A673 (cell line): ENCODE measurements around the gene POLA2. TPM values are rescaled to one million over a fixed set of nuclear protein-coding genes. Genes with fewer than 3 reads are reported as not detected.

ENCODE experiments used
- BruUV-seq: library from RNA; stranded (reverse); fragments of 400-500 nt; replicated peaks from 2 replicates; lab custom pipeline; 2021; lab: Mats Ljungman, UMichigan
- CTCF ChIA-PET: fragments of 300-600 bp; sonication (Branson Sonifier 250); formaldehyde crosslinking; loops from one replicate; lab custom pipeline; 2022; ENCODE audit warnings: antibody characterized with exemption; lab: Charles Lee
- POLR2A ChIA-PET: fragments of 300-600 bp; sonication (Branson Sonifier 250); formaldehyde crosslinking; loops from one replicate; lab custom pipeline; 2022; ENCODE audit warnings: antibody characterized with exemption; ENCODE audit not compliant: low non-redundant PET; lab: Charles Lee
- DNase-seq: peaks from one replicate; pipeline ENCODE4 v3.0.0-alpha.2; 2015; ENCODE audit warnings: low spot score
- H3K27ac ChIP-seq: fragments of 200-600 bp; sonication (generic); 2 replicates; pipeline ENCODE4 v1.5.1; 2016; ENCODE audit warnings: mixed run types, low read depth, mild to moderate bottlenecking, mixed read lengths, antibody characterized with exemption, low read length; ENCODE audit not compliant: poor library complexity, severe bottlenecking
- H3K27me3 ChIP-seq: fragments of 200-600 bp; sonication (generic); replicated peaks from 2 replicates; pipeline ENCODE4 v1.6.1; 2017; ENCODE audit warnings: mixed run types, low read depth, mild to moderate bottlenecking, mixed read lengths, antibody characterized with exemption, low read length; ENCODE audit not compliant: insufficient read depth, poor library complexity
- H3K36me3 ChIP-seq: fragments of 200-600 bp; sonication (generic); 2 replicates; pipeline ENCODE4 v1.6.1; 2016; ENCODE audit warnings: mixed run types, mild to moderate bottlenecking, mixed read lengths, antibody characterized with exemption, low read length; ENCODE audit not compliant: insufficient read depth, poor library complexity, severe bottlenecking
- H3K4me1 ChIP-seq: fragments of 200-600 bp; sonication (generic); 2 replicates; pipeline ENCODE4 v1.6.1; 2017; ENCODE audit warnings: mixed run types, mild to moderate bottlenecking, mixed read lengths, antibody characterized with exemption, low read length; ENCODE audit not compliant: insufficient read depth, poor library complexity, severe bottlenecking
- H3K4me3 ChIP-seq: fragments of 200-600 bp; sonication (generic); 2 replicates; pipeline ENCODE4 v1.5.1; 2016; ENCODE audit warnings: low read depth, mixed run types, mild to moderate bottlenecking, mixed read lengths, low read length; ENCODE audit not compliant: poor library complexity, severe bottlenecking
- H3K9me3 ChIP-seq: fragments of 200-600 bp; sonication (generic); 2 replicates; pipeline ENCODE4 v1.6.1; 2016; ENCODE audit warnings: mixed run types, low read depth, mild to moderate bottlenecking, mixed read lengths, antibody characterized with exemption, low read length; ENCODE audit not compliant: poor library complexity, severe bottlenecking
- EZH2 ChIP-seq: fragments of 200-600 bp; sonication (generic); IDR thresholded peaks from 2 replicates; pipeline ENCODE4 v1.6.1; 2017; ENCODE audit warnings: borderline replicate concordance, low read depth, mild to moderate bottlenecking, mixed read lengths, antibody characterized with exemption, low read length; ENCODE audit not compliant: poor library complexity, severe bottlenecking
- intact Hi-C: fragments of 100-400 bp; cut with micrococcal nuclease; formaldehyde crosslinking; loops from one replicate; pipeline ENCODE4 v1.10.0; 2022; ENCODE audit not compliant: unreplicated experiment
- total RNA-seq: library from RNA; stranded (reverse); gene quantifications from 2 replicates; pipeline ENCODE4 v1.2.3, GENCODE V29; 2021
- TF ChIP-seq, protein P1 (sequence below): fragments of 300-800, 200-600 bp; sonication (generic); conservative IDR thresholded peaks from 2 replicates; pipeline ENCODE4 v1.5.1; 2017; ENCODE audit warnings: low read depth, mild to moderate bottlenecking, antibody characterized with exemption, low read length, moderate library complexity, mixed read lengths

Gene POLA2
- total RNA-seq, 1 experiment from 2014 or later: 92.4 TPM

DNA sequence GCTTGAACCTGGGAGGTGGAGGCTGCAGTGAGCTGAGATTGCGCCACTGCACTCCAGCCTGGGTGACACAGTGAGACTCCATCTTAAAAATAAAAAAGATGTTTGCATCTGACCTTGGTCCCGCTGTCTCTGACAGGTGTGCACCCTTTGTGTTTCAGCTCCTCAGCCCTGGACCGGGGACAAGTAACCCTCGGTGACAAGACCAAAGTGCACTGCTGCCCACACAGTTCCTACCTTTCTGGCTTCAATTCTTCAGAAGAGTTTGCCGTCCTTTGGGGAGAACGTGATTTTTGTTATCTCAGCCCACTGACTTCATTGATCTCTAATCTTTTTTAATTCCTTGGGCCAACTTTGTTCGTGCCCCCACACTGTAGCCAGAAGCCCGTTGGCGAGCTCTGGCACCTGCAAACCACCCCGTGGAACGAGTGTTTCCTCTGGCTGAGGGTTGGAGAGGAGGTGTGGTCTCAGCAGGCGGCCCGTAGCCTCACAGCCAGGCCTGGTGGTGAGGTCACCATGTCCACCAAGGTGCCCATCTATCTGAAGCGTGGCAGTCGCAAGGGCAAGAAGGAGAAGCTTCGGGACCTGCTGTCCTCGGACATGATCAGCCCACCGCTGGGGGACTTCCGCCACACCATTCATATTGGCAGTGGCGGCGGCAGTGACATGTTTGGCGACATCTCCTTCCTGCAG is 58.8 kb downstream of the POLA2 start:
- H3K27ac ChIP-seq: no peak overlapping the region
- DNase-seq: no peak
- ChIA-PET CTCF (no interaction called here), POLR2A (no interaction called here)
- no peaks in the 10 kb centered on the region for H3K27me3 ChIP-seq
- H3K4me3 ChIP-seq: no peak overlapping the region
- no peaks in the 10 kb centered on the region for H3K9me3 ChIP-seq
- no peaks in the 10 kb centered on the region for H3K36me3 ChIP-seq
- TF ChIP-seq, protein P1, sequence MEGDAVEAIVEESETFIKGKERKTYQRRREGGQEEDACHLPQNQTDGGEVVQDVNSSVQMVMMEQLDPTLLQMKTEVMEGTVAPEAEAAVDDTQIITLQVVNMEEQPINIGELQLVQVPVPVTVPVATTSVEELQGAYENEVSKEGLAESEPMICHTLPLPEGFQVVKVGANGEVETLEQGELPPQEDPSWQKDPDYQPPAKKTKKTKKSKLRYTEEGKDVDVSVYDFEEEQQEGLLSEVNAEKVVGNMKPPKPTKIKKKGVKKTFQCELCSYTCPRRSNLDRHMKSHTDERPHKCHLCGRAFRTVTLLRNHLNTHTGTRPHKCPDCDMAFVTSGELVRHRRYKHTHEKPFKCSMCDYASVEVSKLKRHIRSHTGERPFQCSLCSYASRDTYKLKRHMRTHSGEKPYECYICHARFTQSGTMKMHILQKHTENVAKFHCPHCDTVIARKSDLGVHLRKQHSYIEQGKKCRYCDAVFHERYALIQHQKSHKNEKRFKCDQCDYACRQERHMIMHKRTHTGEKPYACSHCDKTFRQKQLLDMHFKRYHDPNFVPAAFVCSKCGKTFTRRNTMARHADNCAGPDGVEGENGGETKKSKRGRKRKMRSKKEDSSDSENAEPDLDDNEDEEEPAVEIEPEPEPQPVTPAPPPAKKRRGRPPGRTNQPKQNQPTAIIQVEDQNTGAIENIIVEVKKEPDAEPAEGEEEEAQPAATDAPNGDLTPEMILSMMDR: no peak
- TF ChIP-seq EZH2: no peak
- intact Hi-C loops: no loop called here
- H3K4me1 ChIP-seq: peaks cover 9% of the 10 kb centered on the region
- BruUV-seq: no TSS peak

DNA sequence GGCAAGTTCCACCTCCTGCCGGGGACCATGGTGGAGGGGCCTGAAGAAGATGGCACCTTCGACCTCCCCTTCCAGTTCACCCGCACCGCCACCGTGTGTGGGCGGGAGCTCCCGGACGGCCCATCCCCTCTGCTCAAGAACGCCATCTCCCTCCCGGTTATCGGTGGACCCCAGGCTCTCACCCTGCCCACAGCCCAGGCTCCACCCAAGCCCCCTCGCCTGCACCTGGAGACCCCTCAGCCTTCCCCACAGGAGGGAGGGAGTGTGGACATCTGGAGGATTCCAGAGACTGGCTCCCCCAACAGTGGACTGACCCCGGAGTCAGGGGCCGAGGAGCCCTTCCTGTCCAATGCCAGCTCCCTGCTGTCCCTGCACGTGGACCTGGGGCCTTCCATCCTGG is 59.3 kb downstream of the POLA2 start:
- intact Hi-C loops: no loop called here
- H3K4me1 ChIP-seq: peaks cover 5% of the 10 kb centered on the region
- no TSS peak for BruUV-seq
- no peaks in the 10 kb centered on the region for H3K9me3 ChIP-seq
- no peak overlapping the region for H3K27ac ChIP-seq
- POLR2A ChIA-PET: no interaction called here
- H3K27me3 ChIP-seq: no peaks in the 10 kb centered on the region
- DNase-seq: no peak
- CTCF ChIA-PET: no interaction called here
- TF ChIP-seq EZH2: no peak
- TF ChIP-seq, protein P1: no peak
- H3K36me3 ChIP-seq: no peaks in the 10 kb centered on the region
- no peak overlapping the region for H3K4me3 ChIP-seq

GRCh38 chr11:65321828-65322485 is 60.2 kb downstream of the POLA2 start:
- Histone ChIP-seq H3K36me3 (no peaks in the 10 kb centered on the region), H3K4me1 (no peaks in the 10 kb centered on the region), H3K27me3 (no peaks in the 10 kb centered on the region), H3K9me3 (no peaks in the 10 kb centered on the region), H3K27ac (no peak overlapping the region), H3K4me3 (no peak overlapping the region)
- BruUV-seq: no TSS peak
- intact Hi-C loops: no loop called here
- CTCF ChIA-PET: no interaction called here
- POLR2A ChIA-PET: no interaction called here
- no peak for DNase-seq
- TF ChIP-seq EZH2: no peak
- TF ChIP-seq, protein P1: no peak
